Measurements from ENCODE around the gene PIP5KL1.

Gene PIP5KL1

DNA sequence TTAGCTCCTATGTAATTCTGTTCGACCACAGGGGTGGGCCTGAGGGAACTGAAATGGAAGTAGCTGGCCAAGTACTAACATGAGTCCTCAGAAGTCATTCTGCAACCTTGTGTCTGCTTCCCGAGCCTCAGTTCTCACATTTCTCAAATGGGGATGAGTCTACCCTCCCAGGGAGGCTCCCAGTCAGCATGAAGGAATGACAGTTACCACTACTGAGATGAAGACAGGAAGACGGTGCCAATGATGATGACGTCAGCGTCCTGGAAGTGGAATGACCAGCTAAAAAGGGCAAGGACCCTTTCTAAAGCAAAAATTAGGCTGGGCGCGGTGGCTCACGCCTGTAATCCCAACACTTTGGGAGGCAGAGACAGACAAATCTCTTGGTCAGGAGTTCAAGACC lies 6.8 kb downstream of the PIP5KL1 start:
- H3K4me3 ChIP-seq (ENCODE audit: low read length), result no peak overlapping the region
- H3K27ac ChIP-seq (ENCODE audit: low read length), result no peak overlapping the region
- H3K36me3 ChIP-seq (ENCODE audit: control insufficient read depth, low read depth, low read length), result no peaks in the 10 kb centered on the region
- H3K9ac ChIP-seq (ENCODE audit: low read length), result no peak overlapping the region
- no peaks in the 10 kb centered on the region for H3K4me1 ChIP-seq (ENCODE audit: control insufficient read depth, low read depth, low read length)
- H3K9me3 ChIP-seq (ENCODE audit: control insufficient read depth, low read depth, low read length), result no peaks in the 10 kb centered on the region
- peaks cover 21% of the 10 kb centered on the region for H3K27me3 ChIP-seq (ENCODE audit: control insufficient read depth, insufficient read depth, low read length)

DNA sequence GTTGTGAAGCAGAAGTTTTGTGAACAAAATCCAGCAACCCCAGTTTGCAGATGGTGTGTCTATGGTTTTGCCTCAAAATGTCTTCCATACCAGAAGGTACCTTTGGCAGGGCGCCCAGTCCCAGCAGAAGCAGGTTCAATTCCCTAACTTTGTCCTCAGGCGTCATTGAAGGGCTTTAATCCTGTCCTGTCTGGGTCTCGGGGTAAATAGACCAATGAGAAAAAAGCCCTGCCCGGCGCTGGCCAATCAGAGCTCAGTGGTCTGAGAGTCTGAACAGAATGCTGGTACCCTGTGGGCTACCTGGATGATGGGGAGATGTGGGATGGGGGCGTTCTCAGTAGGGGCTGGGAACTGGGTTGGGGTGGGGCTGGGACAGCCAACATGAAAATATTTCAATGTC lies 7.5 kb downstream of the PIP5KL1 start:
- Histone ChIP-seq H3K27ac (ENCODE audit: low read length) (no peak overlapping the region), H3K36me3 (ENCODE audit: control insufficient read depth, low read depth, low read length) (no peaks in the 10 kb centered on the region), H3K27me3 (ENCODE audit: control insufficient read depth, insufficient read depth, low read length) (peaks cover 14% of the 10 kb centered on the region), H3K9ac (ENCODE audit: low read length) (no peak overlapping the region), H3K4me1 (ENCODE audit: control insufficient read depth, low read depth, low read length) (no peaks in the 10 kb centered on the region), H3K4me3 (ENCODE audit: low read length) (no peak overlapping the region), H3K9me3 (ENCODE audit: control insufficient read depth, low read depth, low read length) (no peaks in the 10 kb centered on the region)

DNA sequence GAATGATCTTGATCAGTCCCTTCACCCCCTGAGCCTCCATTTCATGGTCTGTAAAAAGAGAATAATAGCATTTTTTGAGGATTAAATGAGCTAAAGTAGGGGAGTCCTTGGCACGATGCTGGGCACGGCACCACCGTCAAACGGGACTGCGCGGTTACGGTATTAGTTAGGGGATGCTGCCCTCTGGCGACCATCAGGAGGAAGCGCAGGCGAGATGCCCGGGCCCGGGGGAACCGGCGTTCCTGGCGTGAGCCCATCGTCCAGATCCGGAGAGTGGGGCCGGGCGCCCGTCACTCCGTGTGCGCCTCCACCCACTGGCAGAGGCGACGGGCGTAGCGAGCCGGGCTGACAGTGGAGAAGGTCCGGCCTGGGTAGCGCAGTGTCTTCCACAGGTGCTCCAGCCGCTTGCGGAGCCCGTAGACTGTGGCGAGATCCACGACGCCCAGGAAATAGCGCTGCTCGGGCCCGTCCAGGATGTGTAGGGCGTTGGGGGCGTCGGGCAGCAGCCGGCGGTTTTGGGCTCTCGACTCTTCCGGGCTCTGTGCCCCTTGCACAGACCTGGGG lies 8.9 kb downstream of the PIP5KL1 start:
- H3K4me3 ChIP-seq (ENCODE audit: low read length), result no peak overlapping the region
- no peaks in the 10 kb centered on the region for H3K4me1 ChIP-seq (ENCODE audit: control insufficient read depth, low read depth, low read length)
- peaks cover 8% of the 10 kb centered on the region for H3K27me3 ChIP-seq (ENCODE audit: control insufficient read depth, insufficient read depth, low read length)
- H3K9ac ChIP-seq (ENCODE audit: low read length), result no peak overlapping the region
- no peak overlapping the region for H3K27ac ChIP-seq (ENCODE audit: low read length)
- no peaks in the 10 kb centered on the region for H3K36me3 ChIP-seq (ENCODE audit: control insufficient read depth, low read depth, low read length)
- no peaks in the 10 kb centered on the region for H3K9me3 ChIP-seq (ENCODE audit: control insufficient read depth, low read depth, low read length)

DNA sequence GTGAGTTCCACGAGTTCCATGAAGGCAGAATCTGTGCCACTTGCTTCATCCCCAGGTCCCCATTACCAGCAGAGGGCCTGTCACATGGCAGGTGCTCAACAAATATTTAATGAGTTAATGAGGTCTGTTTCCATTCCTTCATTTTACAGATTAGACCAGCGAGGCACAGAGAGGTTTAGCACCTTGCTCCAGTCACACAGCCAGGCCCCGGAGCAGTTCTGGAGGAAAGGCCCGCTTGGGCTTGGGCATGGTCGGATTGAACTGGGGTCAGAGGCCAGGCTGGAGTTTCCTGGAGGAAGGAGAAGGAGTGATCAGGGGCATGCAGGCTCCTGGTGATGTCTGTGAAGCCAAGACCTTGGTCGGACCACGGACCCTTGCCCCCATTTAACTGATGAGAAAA lies 9.8 kb downstream of the PIP5KL1 start:
- peaks cover 4% of the 10 kb centered on the region for H3K4me1 ChIP-seq (ENCODE audit: control insufficient read depth, low read depth, low read length)
- H3K36me3 ChIP-seq (ENCODE audit: control insufficient read depth, low read depth, low read length), result no peaks in the 10 kb centered on the region
- no peak overlapping the region for H3K4me3 ChIP-seq (ENCODE audit: low read length)
- H3K27me3 ChIP-seq (ENCODE audit: control insufficient read depth, insufficient read depth, low read length), result peaks cover 9% of the 10 kb centered on the region
- H3K9ac ChIP-seq (ENCODE audit: low read length), result no peak overlapping the region
- H3K9me3 ChIP-seq (ENCODE audit: control insufficient read depth, low read depth, low read length), result no peaks in the 10 kb centered on the region
- no peak overlapping the region for H3K27ac ChIP-seq (ENCODE audit: low read length)

DNA sequence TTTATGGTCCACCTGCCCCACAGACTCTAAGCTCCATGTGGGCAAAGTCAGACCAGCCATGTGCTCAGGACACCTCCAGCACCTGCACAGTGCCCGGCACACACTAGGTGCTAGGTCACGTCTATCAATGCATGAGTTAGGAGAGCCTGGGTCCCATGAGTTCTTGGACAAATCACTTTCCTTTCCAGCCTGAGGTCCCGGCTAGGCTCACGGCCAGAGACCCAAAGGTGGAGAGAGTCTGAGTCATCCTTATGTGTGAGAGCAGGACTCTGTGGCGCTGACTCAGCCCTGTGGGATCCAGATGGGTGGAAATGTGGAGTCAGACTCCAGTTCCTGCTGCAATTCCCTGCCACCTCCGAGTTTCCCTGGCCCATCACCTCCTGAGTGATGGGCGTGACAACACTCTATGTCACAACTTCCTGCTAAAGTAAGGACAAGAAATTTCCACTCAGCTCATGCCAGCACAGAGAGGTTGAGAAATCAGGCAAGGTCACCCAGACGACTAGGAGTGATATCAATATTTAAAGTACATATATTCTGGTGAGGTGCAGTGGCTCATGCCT lies 11.2 kb downstream of the PIP5KL1 start:
- no peaks in the 10 kb centered on the region for H3K9me3 ChIP-seq (ENCODE audit: control insufficient read depth, low read depth, low read length)
- H3K27ac ChIP-seq (ENCODE audit: low read length), result no peak overlapping the region
- peaks cover 10% of the 10 kb centered on the region for H3K27me3 ChIP-seq (ENCODE audit: control insufficient read depth, insufficient read depth, low read length)
- H3K9ac ChIP-seq (ENCODE audit: low read length), result no peak overlapping the region
- peaks cover 4% of the 10 kb centered on the region for H3K4me1 ChIP-seq (ENCODE audit: control insufficient read depth, low read depth, low read length)
- no peak overlapping the region for H3K4me3 ChIP-seq (ENCODE audit: low read length)
- no peaks in the 10 kb centered on the region for H3K36me3 ChIP-seq (ENCODE audit: control insufficient read depth, low read depth, low read length)

DNA sequence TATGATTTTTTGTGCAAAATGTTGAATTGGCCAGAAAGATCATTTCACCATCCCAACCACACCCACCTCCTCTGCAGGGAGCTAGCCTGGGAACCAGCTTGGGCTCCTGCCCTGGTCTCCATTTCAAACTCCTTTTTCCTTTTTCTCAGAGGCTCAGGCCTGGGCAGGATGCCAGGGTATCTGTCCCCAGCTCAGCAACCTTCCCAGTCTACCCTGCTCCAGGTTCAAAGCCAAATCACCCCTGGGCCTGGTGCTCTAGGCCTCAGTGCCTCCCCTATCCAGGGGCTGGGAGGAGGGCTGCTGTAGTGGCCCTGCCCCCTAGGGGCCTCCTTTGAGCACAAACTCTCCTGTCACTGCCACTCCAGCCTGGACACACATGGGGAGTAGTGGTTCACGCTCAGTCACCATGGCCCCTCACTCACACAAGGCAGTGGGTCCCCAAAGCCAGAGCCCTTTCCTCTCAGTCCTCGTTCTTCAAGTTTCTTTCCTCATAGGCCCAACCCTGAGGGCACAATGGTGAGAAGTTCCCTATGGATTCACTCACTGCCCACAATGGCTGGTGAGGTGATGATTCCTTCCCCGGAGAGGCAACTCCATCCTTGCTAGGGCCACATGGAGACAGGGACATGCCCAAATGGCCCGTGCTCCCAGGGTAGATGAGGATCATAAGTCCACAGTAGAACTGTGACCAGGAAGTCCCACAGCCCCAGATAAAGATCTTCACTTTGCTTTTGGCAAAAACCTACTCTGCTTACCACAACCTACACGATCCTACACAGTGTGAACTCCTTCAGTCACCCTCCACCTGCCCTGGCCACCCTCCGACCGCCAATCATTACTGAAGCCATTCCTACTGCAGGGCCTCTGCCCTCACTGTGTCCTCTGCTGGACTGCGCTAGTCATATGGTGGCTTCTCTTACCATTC lies 12.1 kb downstream of the PIP5KL1 start:
- Histone ChIP-seq H3K27me3 (ENCODE audit: control insufficient read depth, insufficient read depth, low read length) (peaks cover 10% of the 10 kb centered on the region), H3K36me3 (ENCODE audit: control insufficient read depth, low read depth, low read length) (no peaks in the 10 kb centered on the region), H3K9me3 (ENCODE audit: control insufficient read depth, low read depth, low read length) (no peaks in the 10 kb centered on the region), H3K9ac (ENCODE audit: low read length) (no peak overlapping the region), H3K4me1 (ENCODE audit: control insufficient read depth, low read depth, low read length) (peaks cover 4% of the 10 kb centered on the region), H3K27ac (ENCODE audit: low read length) (no peak overlapping the region), H3K4me3 (ENCODE audit: low read length) (no peak overlapping the region)

DNA sequence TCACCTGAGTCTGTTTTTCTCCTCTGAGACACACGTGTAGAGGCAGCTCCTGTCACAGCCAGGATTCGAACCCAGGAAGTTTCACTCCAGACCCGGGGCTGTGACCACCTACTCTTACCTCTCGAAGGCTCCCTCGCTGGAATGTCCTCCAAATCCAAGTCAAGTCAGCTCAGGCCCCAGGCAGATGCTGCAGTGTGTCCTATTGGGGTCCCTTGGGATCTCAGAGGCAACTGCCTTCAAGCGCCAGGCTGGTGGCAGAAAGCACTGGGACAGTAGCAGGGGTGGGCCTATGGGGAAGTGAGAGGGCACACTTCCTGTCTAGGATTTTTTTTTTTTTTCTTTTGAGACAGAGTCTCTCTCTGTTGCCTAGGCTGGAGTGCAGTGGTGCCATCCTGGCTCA lies 13.0 kb downstream of the PIP5KL1 start:
- Histone ChIP-seq H3K27ac (ENCODE audit: low read length) (no peak overlapping the region), H3K36me3 (ENCODE audit: control insufficient read depth, low read depth, low read length) (no peaks in the 10 kb centered on the region), H3K4me1 (ENCODE audit: control insufficient read depth, low read depth, low read length) (peaks cover 4% of the 10 kb centered on the region), H3K4me3 (ENCODE audit: low read length) (peak overlapping the region; percentile 6), H3K9me3 (ENCODE audit: control insufficient read depth, low read depth, low read length) (no peaks in the 10 kb centered on the region), H3K9ac (ENCODE audit: low read length) (no peak overlapping the region), H3K27me3 (ENCODE audit: control insufficient read depth, insufficient read depth, low read length) (peaks cover 10% of the 10 kb centered on the region)

DNA sequence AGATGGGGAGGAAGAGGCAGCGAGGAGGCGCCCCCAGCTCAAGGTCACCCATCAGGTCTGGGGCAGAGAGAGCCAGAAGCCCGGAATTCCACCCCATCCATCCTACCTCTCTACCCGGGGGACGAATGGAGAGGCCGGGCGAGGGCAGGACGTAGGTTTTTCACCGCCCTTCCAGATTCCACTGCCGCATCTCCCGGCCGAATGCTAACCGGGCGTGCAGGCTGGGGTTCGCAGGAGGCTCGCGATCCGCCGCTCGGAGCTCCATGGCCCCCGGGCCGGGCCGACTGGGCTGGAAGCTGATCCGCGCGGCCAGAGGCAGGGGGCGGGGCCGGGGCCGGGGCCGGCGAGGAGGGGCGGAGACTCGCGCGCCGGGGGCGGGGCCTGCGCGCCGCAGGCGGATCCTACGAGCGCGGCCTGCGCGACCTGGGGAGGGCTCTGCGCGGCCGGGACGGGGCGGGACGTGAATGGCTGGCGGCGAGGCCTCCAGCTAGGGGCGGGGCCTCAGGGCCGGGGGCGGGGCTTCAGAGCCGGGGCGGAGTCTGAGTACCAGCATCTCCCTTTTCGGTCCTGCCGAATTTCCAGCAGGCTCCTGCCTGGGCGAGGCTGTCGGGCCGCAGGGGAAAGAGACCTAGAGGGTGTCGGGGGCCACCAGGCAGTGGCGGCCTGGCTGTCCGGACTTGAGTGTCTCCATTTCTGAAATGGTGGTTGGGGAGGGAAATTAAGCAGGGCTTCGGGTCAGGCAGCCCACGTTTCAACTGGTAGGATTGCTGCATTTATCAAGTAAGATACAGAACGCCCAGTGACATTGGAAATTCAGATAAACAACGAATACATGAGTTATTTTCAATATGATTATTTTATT lies 13.6 kb downstream of the PIP5KL1 start, which contains the start of gene ST6GALNAC4:
TSS of gene ST6GALNAC4 (minus strand) at position 322 of the 862 bp plus-strand sequence. CDS start 622 bp downstream, outside the sequence.
- Histone ChIP-seq H3K27ac (ENCODE audit: low read length) (no peak within 1 kb of the TSS), H3K9ac (ENCODE audit: low read length) (peak within 1 kb of the TSS; percentile 42), H3K27me3 (ENCODE audit: control insufficient read depth, insufficient read depth, low read length) (peaks cover 10% of the 10 kb centered on the region), H3K4me3 (ENCODE audit: low read length) (peak within 1 kb of the TSS; percentile 72), H3K9me3 (ENCODE audit: control insufficient read depth, low read depth, low read length) (no peaks in the 10 kb centered on the region), H3K36me3 (ENCODE audit: control insufficient read depth, low read depth, low read length) (no peaks in the 10 kb centered on the region), H3K4me1 (ENCODE audit: control insufficient read depth, low read depth, low read length) (peaks cover 4% of the 10 kb centered on the region)

DNA sequence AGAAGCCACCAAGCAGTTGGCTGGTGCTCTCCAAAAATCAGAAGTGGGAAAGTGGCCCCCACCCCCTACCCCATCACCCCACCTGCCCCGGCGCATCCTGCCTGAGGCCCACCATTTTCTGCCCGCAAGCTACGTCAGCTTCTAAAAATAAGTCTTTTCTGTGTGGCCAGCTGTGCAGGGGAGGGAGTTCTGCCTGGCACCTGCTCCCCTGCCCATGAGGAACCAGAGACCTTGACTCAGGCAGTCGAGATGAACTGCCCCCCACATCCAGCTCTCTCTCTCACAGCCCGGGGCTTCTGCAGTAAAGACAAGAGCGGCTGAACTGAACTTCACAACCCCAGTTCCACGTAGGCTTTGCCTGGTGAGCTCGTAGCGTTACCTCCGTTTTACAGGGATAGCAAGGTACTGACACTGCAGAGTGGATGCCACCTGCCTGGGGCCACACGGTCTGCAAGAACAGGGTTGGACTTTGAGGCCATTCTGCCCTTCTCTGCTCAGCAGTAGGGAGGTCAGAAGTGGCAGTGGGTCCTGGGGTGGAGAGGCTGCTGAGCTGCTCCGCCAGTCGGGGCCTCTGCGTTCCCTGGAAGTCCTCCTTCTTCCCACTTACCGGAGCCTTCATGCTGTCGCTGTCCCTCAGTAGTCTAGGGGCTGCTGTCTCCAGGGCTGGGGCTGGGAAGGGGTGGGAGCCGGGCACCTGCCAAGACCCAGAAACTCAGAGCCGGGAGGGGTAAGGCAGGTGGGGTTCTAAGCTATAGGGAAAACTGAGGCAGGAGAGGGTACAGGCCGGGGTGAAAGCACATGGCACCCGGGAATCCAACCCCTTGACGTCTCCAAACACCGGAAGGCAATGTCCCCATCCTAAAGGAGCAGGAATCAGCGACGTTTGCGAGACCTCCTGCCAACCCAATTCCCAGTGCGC lies 14.5 kb downstream of the PIP5KL1 start:
- no peaks in the 10 kb centered on the region for H3K36me3 ChIP-seq (ENCODE audit: control insufficient read depth, low read depth, low read length)
- H3K9me3 ChIP-seq (ENCODE audit: control insufficient read depth, low read depth, low read length), result no peaks in the 10 kb centered on the region
- H3K27ac ChIP-seq (ENCODE audit: low read length), result no peak overlapping the region
- peaks cover 10% of the 10 kb centered on the region for H3K27me3 ChIP-seq (ENCODE audit: control insufficient read depth, insufficient read depth, low read length)
- H3K9ac ChIP-seq (ENCODE audit: low read length), result peak overlapping the region; percentile 42
- peak overlapping the region; percentile 72 for H3K4me3 ChIP-seq (ENCODE audit: low read length)
- peaks cover 4% of the 10 kb centered on the region for H3K4me1 ChIP-seq (ENCODE audit: control insufficient read depth, low read depth, low read length)

DNA sequence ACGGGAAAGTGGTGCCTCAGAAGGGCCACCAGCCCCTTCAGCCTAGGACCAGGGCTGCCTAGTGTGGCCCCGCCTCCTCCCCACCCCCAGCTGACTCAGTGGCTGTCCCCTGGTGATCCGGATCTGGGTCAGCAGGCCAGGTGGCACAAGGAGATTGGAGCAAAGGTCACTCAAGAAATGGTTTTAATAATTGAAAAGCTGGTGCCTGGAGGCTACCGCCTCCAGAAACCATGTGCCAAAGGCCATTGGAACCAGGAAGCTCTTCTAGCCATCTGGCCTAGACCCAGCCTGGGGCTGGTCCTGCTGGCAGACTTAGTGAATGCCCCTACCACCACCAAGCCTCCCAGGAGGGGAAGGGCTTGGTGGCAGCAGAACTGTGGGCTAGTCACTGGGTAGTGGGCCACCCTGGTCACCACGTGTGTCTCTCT lies 15.2 kb downstream of the PIP5KL1 start:
- Histone ChIP-seq H3K4me1 (ENCODE audit: control insufficient read depth, low read depth, low read length) (peaks cover 4% of the 10 kb centered on the region), H3K27me3 (ENCODE audit: control insufficient read depth, insufficient read depth, low read length) (peaks cover 10% of the 10 kb centered on the region), H3K36me3 (ENCODE audit: control insufficient read depth, low read depth, low read length) (no peaks in the 10 kb centered on the region), H3K9ac (ENCODE audit: low read length) (no peak overlapping the region), H3K4me3 (ENCODE audit: low read length) (no peak overlapping the region), H3K9me3 (ENCODE audit: control insufficient read depth, low read depth, low read length) (no peaks in the 10 kb centered on the region), H3K27ac (ENCODE audit: low read length) (no peak overlapping the region)
